NK-92 (cell line): ENCODE measurements around the gene SSH2.
"Not testable (repeated sequence)": the region's sequence is repeated elsewhere in the genome, so short reads cannot be mapped to it uniquely, and the experiment has no call there.

Source experiments
- DNase-seq: peaks from one replicate; lab custom pipeline; 2025; ENCODE audit not compliant: unreplicated experiment; lab: John Stamatoyannopoulos, UW

Gene SSH2

GRCh38 chr17:29682054-29682453, 248.0 kb downstream of the SSH2 start:
- DNase-seq: no peak

GRCh38 chr17:29677824-29678223, 252.2 kb downstream of the SSH2 start:
- no peak for DNase-seq

- DNase-seq: no peak
These were observed 252.7 kb downstream of the SSH2 start for GRCh38 chr17:29677221-29677791.

GRCh38 chr17:29675961-29676360, 254.1 kb downstream of the SSH2 start:
- not testable (repeated sequence) for DNase-seq

- no peak for DNase-seq
These were observed 255.7 kb downstream of the SSH2 start for GRCh38 chr17:29674281-29674680.

GRCh38 chr17:29671661-29672060, 258.4 kb downstream of the SSH2 start:
- no peak for DNase-seq

- DNase-seq: no peak
These were observed 260.8 kb downstream of the SSH2 start for GRCh38 chr17:29669266-29669665.

- DNase-seq: no peak
These were observed 262.1 kb downstream of the SSH2 start for GRCh38 chr17:29667969-29668368.

- no peak for DNase-seq
These were observed 264.6 kb downstream of the SSH2 start for GRCh38 chr17:29665481-29665810.

- DNase-seq: no peak
These were observed 265.1 kb downstream of the SSH2 start for GRCh38 chr17:29664743-29665480.

GRCh38 chr17:29663155-29663554, 266.9 kb downstream of the SSH2 start:
- no peak for DNase-seq

GRCh38 chr17:29661213-29661612, 268.8 kb downstream of the SSH2 start:
- DNase-seq: no peak

GRCh38 chr17:29659155-29659554, 270.9 kb downstream of the SSH2 start:
- no peak for DNase-seq

GRCh38 chr17:29655323-29655722, 274.7 kb downstream of the SSH2 start:
- no peak for DNase-seq

- DNase-seq: no peak
These were observed 275.9 kb downstream of the SSH2 start for GRCh38 chr17:29653995-29654714.

- DNase-seq: no peak
These were observed 277.1 kb downstream of the SSH2 start for GRCh38 chr17:29652976-29653375.

GRCh38 chr17:29651913-29652312, 278.1 kb downstream of the SSH2 start:
- not testable (repeated sequence) for DNase-seq

- DNase-seq: no peak
These were observed 279.6 kb downstream of the SSH2 start for GRCh38 chr17:29650396-29650795.

- no peak for DNase-seq
These were observed 280.7 kb downstream of the SSH2 start for GRCh38 chr17:29649359-29649758.

- DNase-seq: no peak
These were observed 282.0 kb downstream of the SSH2 start for GRCh38 chr17:29648005-29648404.

- DNase-seq: no peak
These were observed 284.4 kb downstream of the SSH2 start for GRCh38 chr17:29645515-29646051.

GRCh38 chr17:29643817-29644160, 286.2 kb downstream of the SSH2 start:
- no peak for DNase-seq
